HG02571 (cell line): ENCODE measurements around the gene AK8.

Experiments
- ATAC-seq: cut with Tn5 transposase; IDR thresholded peaks from one replicate; pipeline ENCODE4 v1.9.1; 2021; ENCODE audit warnings: mild to moderate bottlenecking, moderate library complexity; ENCODE audit not compliant: unreplicated experiment

AK8 gene

GRCh38 chr9:132826621-132827365, 51.3 kb downstream of the AK8 start:
- ATAC-seq, result no peak

GRCh38 chr9:132826131-132826530, 52.0 kb downstream of the AK8 start:
- no peak for ATAC-seq

- no peak for ATAC-seq
Observed at GRCh38 chr9:132825430-132825829, 52.7 kb downstream of the AK8 start.

GRCh38 chr9:132824951-132825350, 53.1 kb downstream of the AK8 start:
- no peak for ATAC-seq

- no peak for ATAC-seq
Observed at GRCh38 chr9:132824151-132824550, 53.9 kb downstream of the AK8 start.

- ATAC-seq, result no peak
Observed at GRCh38 chr9:132823370-132824145, 54.5 kb downstream of the AK8 start.

GRCh38 chr9:132820169-132820944, 57.7 kb downstream of the AK8 start:
- no peak for ATAC-seq

GRCh38 chr9:132818588-132818987, 59.5 kb downstream of the AK8 start:
- ATAC-seq, result no peak

- no peak for ATAC-seq
Observed at GRCh38 chr9:132814937-132815336, 63.1 kb downstream of the AK8 start.

GRCh38 chr9:132813115-132813771, 64.8 kb downstream of the AK8 start:
- no peak for ATAC-seq

- ATAC-seq, result no peak
Observed at GRCh38 chr9:132811985-132812384, 66.1 kb downstream of the AK8 start.

- ATAC-seq, result no peak
Observed at GRCh38 chr9:132810314-132810713, 67.8 kb downstream of the AK8 start.

GRCh38 chr9:132809677-132810271, 68.3 kb downstream of the AK8 start:
- ATAC-seq, result no peak

GRCh38 chr9:132808645-132809044, 69.4 kb downstream of the AK8 start:
- ATAC-seq, result no peak

GRCh38 chr9:132806723-132807421, 71.2 kb downstream of the AK8 start:
- no peak for ATAC-seq

GRCh38 chr9:132806306-132806705, 71.8 kb downstream of the AK8 start:
- ATAC-seq, result no peak

GRCh38 chr9:132804576-132805295, 73.3 kb downstream of the AK8 start:
- no peak for ATAC-seq

GRCh38 chr9:132802121-132802795, 75.8 kb downstream of the AK8 start:
- ATAC-seq, result no peak

- no peak for ATAC-seq
Observed at GRCh38 chr9:132801659-132802058, 76.4 kb downstream of the AK8 start.
